ENCODE data around the gene EIF3K.
A peak's percentile ranks its signal among the peaks of the same experiment; 100 is the strongest.

- TF ChIP-seq POLR2A (IDR thresholded peaks at IDR 0.05) (peak; percentile 57 to 68), CTCF (IDR thresholded peaks at IDR 0.05) (peak in 1 of 4 experiments; percentile 17), EP300 (IDR thresholded peaks at IDR 0.05) (no peak), POLR2AphosphoS5 (IDR thresholded peaks at IDR 0.05) (peak; percentile 91)
Observed at GRCh38 chr19:38618590-38619360, at the start of gene EIF3K.
